Fibroblast of lung (primary cell): ENCODE data around the gene HNF4A. TPM values are rescaled to one million over a fixed set of nuclear protein-coding genes. Genes with fewer than 3 reads are reported as not detected.

Experiments
- DNase-seq, 2 donors: peaks; one replicate each; pipeline versions ENCODE4 v3.0.0 to v3.0.0-alpha.2; 2010; ENCODE audit warnings: low read depth in 2 of 2
- H2AFZ ChIP-seq: 2 replicates; pipeline ENCODE4 v1.5.1; 2012; ENCODE audit warnings: low read length, control low read depth, inconsistent platforms
- H3K27ac ChIP-seq: 2 replicates; pipeline ENCODE4 v1.5.1; 2011; ENCODE audit warnings: low read length, control low read depth; ENCODE audit not compliant: insufficient read depth
- H3K27me3 ChIP-seq: 2 replicates; pipeline ENCODE4 v1.5.1; 2011; ENCODE audit warnings: mild to moderate bottlenecking, low read length; ENCODE audit not compliant: control insufficient read depth, insufficient read depth
- H3K36me3 ChIP-seq: 2 replicates; pipeline ENCODE4 v1.5.1; 2011; ENCODE audit warnings: low read length; ENCODE audit not compliant: control insufficient read depth, insufficient read depth
- H3K4me1 ChIP-seq: 2 replicates; pipeline ENCODE4 v1.5.1; 2011; ENCODE audit warnings: low read length; ENCODE audit not compliant: control insufficient read depth, insufficient read depth; ENCODE audit errors: extremely low read depth
- H3K4me2 ChIP-seq: 2 replicates; pipeline ENCODE4 v1.5.1; 2011; ENCODE audit warnings: low read length, control low read depth; ENCODE audit not compliant: insufficient read depth; ENCODE audit errors: extremely low read depth
- H3K4me3 ChIP-seq, 4 experiments: fragments of 200-600 bp in 1 of 4; sonication (generic) in 1 of 4; replicated peaks in 1 of 4; 2 replicates each; pipeline ENCODE4 v1.5.1; 2011 to 2016; ENCODE audit warnings: low read length in 4 of 4, low read depth in 3 of 4, mild to moderate bottlenecking in 3 of 4, control low read depth in 2 of 4, inconsistent platforms in 1 of 4, mixed read lengths in 1 of 4; ENCODE audit not compliant: insufficient read depth in 1 of 4; ENCODE audit errors: control extremely low read depth in 1 of 4
- H3K79me2 ChIP-seq: 2 replicates; pipeline ENCODE4 v1.5.1; 2012; ENCODE audit warnings: mild to moderate bottlenecking, low read length, inconsistent platforms; ENCODE audit not compliant: control insufficient read depth, insufficient read depth
- H3K9ac ChIP-seq: 2 replicates; pipeline ENCODE4 v1.5.1; 2011; ENCODE audit warnings: mild to moderate bottlenecking, low read length, control low read depth; ENCODE audit not compliant: insufficient read depth
- H3K9me3 ChIP-seq: 2 replicates; pipeline ENCODE4 v1.5.1; 2012; ENCODE audit warnings: low read depth, low read length; ENCODE audit not compliant: control insufficient read depth, insufficient read depth
- H4K20me1 ChIP-seq: 2 replicates; pipeline ENCODE4 v1.5.1; 2011; ENCODE audit warnings: low read length; ENCODE audit not compliant: control insufficient read depth, insufficient read depth; ENCODE audit errors: extremely low read depth
- EZH2 ChIP-seq: IDR thresholded peaks from 2 replicates; pipeline ENCODE4 v1.5.1; 2012; ENCODE audit warnings: low read length, control low read depth, mild to moderate bottlenecking; ENCODE audit errors: missing control alignments
- polyA plus RNA-seq, 2 donors: library from polyadenylated mRNA; depleted of rRNA in 1 of 2; stranded (reverse) in 1 of 2; unstranded in 1 of 2; fragments of >200 nt; gene quantifications; 2 replicates each; pipeline ENCODE4 v1.2.1, GENCODE V29; 2011 to 2012; ENCODE audit warnings: missing spikeins in 1 of 2
- total RNA-seq: library from RNA; depleted of rRNA; stranded (reverse); fragments of >200 nt; gene quantifications from 2 replicates; pipeline ENCODE4 v1.2.1, GENCODE V29; 2014
- TF ChIP-seq, protein P1 (sequence below), 2 donors: IDR thresholded peaks in 1 of 2; conservative IDR thresholded peaks in 1 of 2; 1 replicate in 1 of 2; 2 replicates in 1 of 2; pipeline ENCODE4 v1.5.1; 2011 to 2012; ENCODE audit warnings: low read length in 2 of 2, control low read depth in 1 of 2, inconsistent platforms in 1 of 2, low read depth in 1 of 2, mild to moderate bottlenecking in 1 of 2

Gene HNF4A
- total and polyA plus RNA-seq, 2 donors (not counting 1 experiment from before 2014, with no cell fraction given) = not detected

DNA sequence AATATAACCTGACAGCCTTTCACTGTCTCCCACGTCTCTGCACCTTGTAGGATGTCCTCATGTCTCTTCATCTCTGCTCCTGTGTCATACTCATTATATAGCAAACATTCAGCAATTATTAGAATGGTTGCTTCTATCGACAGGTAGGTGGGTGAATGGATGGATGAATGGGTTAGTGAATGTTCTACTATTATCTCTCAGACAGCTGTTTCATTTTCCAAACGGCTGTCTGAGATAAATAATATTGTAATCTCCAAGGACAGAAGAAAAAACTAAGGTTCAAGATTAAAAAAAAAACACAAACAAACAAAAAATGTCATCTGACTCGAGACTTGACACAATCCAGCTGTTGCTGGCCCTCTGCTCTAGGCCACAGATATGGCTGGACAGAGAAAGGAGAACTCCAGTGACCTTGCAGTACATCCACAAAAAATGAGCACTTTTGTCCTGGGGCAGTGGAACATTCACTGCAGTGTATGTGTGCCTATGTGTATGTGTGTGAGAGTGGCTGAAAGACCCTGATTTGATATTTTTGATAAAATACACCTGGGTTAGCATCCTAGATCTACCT is 2.1 kb downstream of the HNF4A start:
- Histone ChIP-seq H3K4me1 (no peaks in the 10 kb centered on the region), H3K27me3 (peaks cover 10% of the 10 kb centered on the region), H3K9ac (no peak overlapping the region), H3K79me2 (no peaks in the 10 kb centered on the region), H3K9me3 (no peaks in the 10 kb centered on the region), H2AFZ (no peak overlapping the region), H3K27ac (no peak overlapping the region), H3K4me2 (no peak overlapping the region), H3K4me3 (no peak overlapping the region), H3K36me3 (no peaks in the 10 kb centered on the region), H4K20me1 (no peaks in the 10 kb centered on the region)
- no peak for TF ChIP-seq EZH2
- TF ChIP-seq, protein P1, sequence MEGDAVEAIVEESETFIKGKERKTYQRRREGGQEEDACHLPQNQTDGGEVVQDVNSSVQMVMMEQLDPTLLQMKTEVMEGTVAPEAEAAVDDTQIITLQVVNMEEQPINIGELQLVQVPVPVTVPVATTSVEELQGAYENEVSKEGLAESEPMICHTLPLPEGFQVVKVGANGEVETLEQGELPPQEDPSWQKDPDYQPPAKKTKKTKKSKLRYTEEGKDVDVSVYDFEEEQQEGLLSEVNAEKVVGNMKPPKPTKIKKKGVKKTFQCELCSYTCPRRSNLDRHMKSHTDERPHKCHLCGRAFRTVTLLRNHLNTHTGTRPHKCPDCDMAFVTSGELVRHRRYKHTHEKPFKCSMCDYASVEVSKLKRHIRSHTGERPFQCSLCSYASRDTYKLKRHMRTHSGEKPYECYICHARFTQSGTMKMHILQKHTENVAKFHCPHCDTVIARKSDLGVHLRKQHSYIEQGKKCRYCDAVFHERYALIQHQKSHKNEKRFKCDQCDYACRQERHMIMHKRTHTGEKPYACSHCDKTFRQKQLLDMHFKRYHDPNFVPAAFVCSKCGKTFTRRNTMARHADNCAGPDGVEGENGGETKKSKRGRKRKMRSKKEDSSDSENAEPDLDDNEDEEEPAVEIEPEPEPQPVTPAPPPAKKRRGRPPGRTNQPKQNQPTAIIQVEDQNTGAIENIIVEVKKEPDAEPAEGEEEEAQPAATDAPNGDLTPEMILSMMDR (conservative IDR thresholded peaks at IDR 0.05 in 1 of 2, IDR thresholded peaks at IDR 0.05 in 1 of 2; ENCODE audit: low read depth in 1 of 2, low read length in 2 of 2) = no peak
- DNase-seq = peak in 1 of 2 donors; percentile 66

DNA sequence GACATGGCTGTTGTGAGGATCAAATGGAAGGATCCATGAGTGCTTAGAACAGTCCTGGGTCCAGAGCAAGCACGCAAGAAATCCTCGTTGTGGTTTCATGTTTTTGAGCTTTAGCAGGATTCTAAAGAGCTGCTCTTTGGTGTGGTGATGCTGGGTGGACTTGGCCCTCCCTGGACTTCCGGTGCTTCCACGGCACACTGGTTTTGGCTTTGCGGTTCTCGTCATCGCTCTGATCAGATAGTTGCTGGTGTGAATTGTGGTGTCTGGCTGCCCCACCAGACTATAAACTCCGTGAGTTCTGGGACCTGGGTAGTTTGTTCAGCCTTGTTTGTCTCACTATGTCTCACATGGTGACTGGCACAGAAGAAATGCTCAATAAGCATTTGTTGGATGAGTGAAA is 3.3 kb downstream of the HNF4A start:
- Histone ChIP-seq H3K9ac (no peak overlapping the region), H2AFZ (no peak overlapping the region), H3K4me2 (no peak overlapping the region), H3K4me1 (no peaks in the 10 kb centered on the region), H3K79me2 (no peaks in the 10 kb centered on the region), H3K36me3 (no peaks in the 10 kb centered on the region), H3K4me3 (no peak overlapping the region), H3K27ac (no peak overlapping the region), H3K9me3 (no peaks in the 10 kb centered on the region), H4K20me1 (no peaks in the 10 kb centered on the region), H3K27me3 (peaks cover 10% of the 10 kb centered on the region)
- TF ChIP-seq EZH2 = no peak
- TF ChIP-seq, protein P1 (conservative IDR thresholded peaks at IDR 0.05 in 1 of 2, IDR thresholded peaks at IDR 0.05 in 1 of 2; ENCODE audit: low read depth in 1 of 2, low read length in 2 of 2) = no peak
- no peak for DNase-seq

DNA sequence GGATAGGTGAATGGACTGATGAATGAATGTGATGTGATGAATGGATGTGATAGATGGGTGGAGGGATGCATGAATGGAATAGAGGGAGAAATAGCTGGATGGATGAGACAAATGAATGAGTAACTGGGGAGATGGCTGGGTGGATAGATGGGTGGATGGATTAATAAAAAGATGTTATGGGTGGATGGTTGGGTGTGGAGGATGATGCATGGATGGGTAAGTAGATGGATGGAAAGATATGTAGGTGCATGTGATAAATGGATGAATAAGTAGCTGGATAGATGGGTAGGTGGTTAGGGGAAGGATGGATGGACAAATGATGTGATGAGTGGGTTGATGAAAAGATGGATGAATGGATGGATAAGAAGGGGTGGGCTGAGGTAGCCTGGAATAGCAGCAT is 4.7 kb downstream of the HNF4A start:
- Histone ChIP-seq H3K9ac (no peak overlapping the region), H3K36me3 (no peaks in the 10 kb centered on the region), H3K27ac (no peak overlapping the region), H3K4me3 (no peak overlapping the region), H3K4me1 (no peaks in the 10 kb centered on the region), H4K20me1 (no peaks in the 10 kb centered on the region), H3K79me2 (no peaks in the 10 kb centered on the region), H3K4me2 (no peak overlapping the region), H3K27me3 (peaks cover 10% of the 10 kb centered on the region), H3K9me3 (no peaks in the 10 kb centered on the region), H2AFZ (no peak overlapping the region)
- no peak for DNase-seq
- no peak for TF ChIP-seq EZH2
- TF ChIP-seq, protein P1 (conservative IDR thresholded peaks at IDR 0.05 in 1 of 2, IDR thresholded peaks at IDR 0.05 in 1 of 2; ENCODE audit: low read depth in 1 of 2, low read length in 2 of 2) = no peak
